CD1c-positive myeloid dendritic cell (primary cell): ENCODE data around the gene TBCCD1.
"Not testable (repeated sequence)": the region's sequence is repeated elsewhere in the genome, so short reads cannot be mapped to it uniquely, and the experiment has no call there.

Experiments used
- DNase-seq: peaks from one replicate; pipeline ENCODE4 v3.0.0-alpha.2; 2016; ENCODE audit errors: extremely low spot score

The TBCCD1 gene

GRCh38 chr3:186596568-186597287, 29.6 kb upstream of the TBCCD1 start:
- DNase-seq: no peak

GRCh38 chr3:186594591-186595113, 27.5 kb upstream of the TBCCD1 start:
- no peak for DNase-seq

GRCh38 chr3:186593862-186594261, 26.7 kb upstream of the TBCCD1 start:
- DNase-seq: no peak

- no peak for DNase-seq
Observed at GRCh38 chr3:186592682-186593081, 25.5 kb upstream of the TBCCD1 start.

- no peak for DNase-seq
Observed at GRCh38 chr3:186590580-186591295, 23.6 kb upstream of the TBCCD1 start.

GRCh38 chr3:186589856-186590579, 22.9 kb upstream of the TBCCD1 start:
- DNase-seq: no peak

GRCh38 chr3:186589121-186589520, 22.0 kb upstream of the TBCCD1 start:
- DNase-seq: no peak

- DNase-seq: no peak
Observed at GRCh38 chr3:186588632-186589031, 21.5 kb upstream of the TBCCD1 start.

- no peak for DNase-seq
Observed at GRCh38 chr3:186587183-186587582, 20.0 kb upstream of the TBCCD1 start.

GRCh38 chr3:186586245-186586644, 19.1 kb upstream of the TBCCD1 start:
- not testable (repeated sequence) for DNase-seq

- no peak for DNase-seq
Observed at GRCh38 chr3:186583831-186584230, 16.7 kb upstream of the TBCCD1 start.

- no peak for DNase-seq
Observed at GRCh38 chr3:186582541-186582940, 15.4 kb upstream of the TBCCD1 start.

GRCh38 chr3:186580785-186581184, 13.6 kb upstream of the TBCCD1 start:
- no peak for DNase-seq

- DNase-seq: peak; percentile 9
Observed at GRCh38 chr3:186577521-186577920, 10.4 kb upstream of the TBCCD1 start.

GRCh38 chr3:186571644-186572013, 4.5 kb upstream of the TBCCD1 start:
- DNase-seq: peak; percentile 19

GRCh38 chr3:186570941-186571643, 4.0 kb upstream of the TBCCD1 start:
- DNase-seq: no peak

GRCh38 chr3:186570096-186570940, 3.2 kb upstream of the TBCCD1 start, which contains the start of gene DNAJB11:
DNAJB11 (plus strand) TSS chr3:186570720; CDS start chr3:186570898, 178 bp downstream.
- DNase-seq: peak; percentile 99

GRCh38 chr3:186569779-186570095, 2.6 kb upstream of the TBCCD1 start:
- no peak for DNase-seq

GRCh38 chr3:186569361-186569760, 2.2 kb upstream of the TBCCD1 start:
- DNase-seq: not testable (repeated sequence)

- no peak for DNase-seq
Observed at GRCh38 chr3:186566772-186567071, 417 bp downstream of the TBCCD1 start.

- no peak for DNase-seq
Observed at GRCh38 chr3:186564586-186564985, 2.6 kb downstream of the TBCCD1 start.
